K562 (cell line): ENCODE results near the gene MKS1. TPM values are rescaled to one million over a fixed set of nuclear protein-coding genes. Genes with fewer than 3 reads are reported as not detected.

Source experiments
- ESRRA ChIP-seq: fragments of 450-650 bp; IDR thresholded peaks from 2 replicates; pipeline ENCODE4 v1.6.1; 2014; ENCODE audit warnings: low read depth, mild to moderate bottlenecking, moderate library complexity, borderline replicate concordance
- FOXA3 ChIP-seq, 2 experiments: fragments of 450-650 bp in 1 of 2; sonication (generic) in 1 of 2; formaldehyde crosslinking; IDR thresholded peaks in 1 of 2; conservative IDR thresholded peaks in 1 of 2; 2 replicates each; pipeline versions ENCODE4 v1.4.0 to v1.8.0; 2020 to 2022; ENCODE audit warnings: mild to moderate bottlenecking in 2 of 2, missing genetic modification reagents in 1 of 2
- NEUROD1 ChIP-seq: fragments of 150-350 bp; IDR thresholded peaks from 2 replicates; pipeline ENCODE4 v1.6.1; 2014; ENCODE audit warnings: borderline replicate concordance, low read length, low read depth; ENCODE audit not compliant: partially characterized antibody
- NFE2 ChIP-seq: IDR thresholded peaks from 2 replicates; pipeline ENCODE4 v1.6.1; 2014; ENCODE audit warnings: antibody characterized with exemption, low read depth
- NFIC ChIP-seq: fragments of 450-650 bp; IDR thresholded peaks from 2 replicates; pipeline ENCODE4 v1.6.1; 2017; ENCODE audit warnings: mild to moderate bottlenecking, inconsistent platforms
- NONO ChIP-seq, 2 experiments: fragments of 200-400 bp in 1 of 2; fragments of 450-650 bp in 1 of 2; formaldehyde crosslinking in 1 of 2; IDR thresholded peaks; 2 replicates each; pipeline ENCODE4 v1.6.1; 2017; ENCODE audit warnings: low read depth in 2 of 2, mild to moderate bottlenecking in 2 of 2, moderate library complexity in 2 of 2, low read length in 1 of 2
- NR2C2 ChIP-seq, 2 experiments: fragments of 200-800 bp in 1 of 2; sonication (Bioruptor generic) in 1 of 2; sonication (generic) in 1 of 2; formaldehyde crosslinking in 1 of 2; IDR thresholded peaks; 2 replicates each; pipeline versions ENCODE4 v1.6.1 to v1.8.0; 2016 to 2022; ENCODE audit warnings: mild to moderate bottlenecking in 1 of 2, missing compliant biosample characterization in 1 of 2, missing genetic modification characterization in 1 of 2, missing genetic modification reagents in 1 of 2
- PHF21A ChIP-seq: fragments of 450-650 bp; IDR thresholded peaks from 2 replicates; pipeline ENCODE4 v1.6.1; 2017; ENCODE audit warnings: low read depth, borderline replicate concordance
- PRDM10 ChIP-seq: fragments of 450-650 bp; IDR thresholded peaks from 2 replicates; pipeline ENCODE4 v1.6.1; 2018; ENCODE audit not compliant: partially characterized antibody
- SIX5 ChIP-seq, 2 experiments: IDR thresholded peaks; 2 replicates each; pipeline ENCODE4 v1.6.1; 2011; ENCODE audit warnings: low read length in 2 of 2, borderline replicate concordance in 1 of 2, low read depth in 1 of 2, mild to moderate bottlenecking in 1 of 2, moderate library complexity in 1 of 2; ENCODE audit not compliant: insufficient read depth in 1 of 2
- SMARCA4 ChIP-seq: fragments of 450-650 bp; IDR thresholded peaks from 2 replicates; pipeline ENCODE4 v1.6.1; 2016
- TEAD2 ChIP-seq: fragments of 450-650 bp; IDR thresholded peaks from 2 replicates; pipeline ENCODE4 v1.6.1; 2016; ENCODE audit warnings: missing genetic modification characterization, control low read depth, missing compliant biosample characterization
- ZBTB12 ChIP-seq: fragments of 250-450 bp; sonication (Bioruptor Pico); IDR thresholded peaks from 2 replicates; pipeline ENCODE4 v1.4.0; 2020
- ZBTB9 ChIP-seq: fragments of 450-650 bp; formaldehyde crosslinking; IDR thresholded peaks from 2 replicates; pipeline ENCODE4 v1.4.0; 2020; ENCODE audit warnings: mild to moderate bottlenecking, moderate library complexity
- ZNF12 ChIP-seq: sonication (generic); formaldehyde crosslinking; IDR thresholded peaks from 2 replicates; pipeline ENCODE4 v1.4.0; 2020; ENCODE audit warnings: mild to moderate bottlenecking, missing genetic modification reagents
- ZNF23 ChIP-seq: fragments of 250-450 bp; sonication (Bioruptor Pico); IDR thresholded peaks from 2 replicates; pipeline ENCODE4 v1.4.0; 2020; ENCODE audit warnings: mild to moderate bottlenecking
- ZNF354B ChIP-seq: fragments of 250-450 bp; sonication (Bioruptor Pico); IDR thresholded peaks from 2 replicates; pipeline ENCODE4 v1.4.0; 2020
- ZNF398 ChIP-seq: fragments of 250-450 bp; sonication (Bioruptor Pico); IDR thresholded peaks from 2 replicates; pipeline ENCODE4 v1.8.0; 2021; ENCODE audit warnings: moderate library complexity, mild to moderate bottlenecking, inconsistent platforms
- ZNF644 ChIP-seq: fragments of 200-800 bp; sonication (Bioruptor generic); IDR thresholded peaks from 2 replicates; pipeline ENCODE4 v1.6.1; 2016; ENCODE audit warnings: low read depth, missing genetic modification characterization, missing compliant biosample characterization
- polyA plus RNA-seq, 8 experiments: library from polyadenylated mRNA; depleted of rRNA in 4 of 8; stranded (reverse) in 5 of 8; unstranded in 3 of 8; fragments of >200 nt; fragmentation: Nextera tagmentation in 2 of 8; fragmentation: Illumina TruSeq in 1 of 8; extraction: Ambion mirVana in 2 of 8; extraction: Trizol in 1 of 8; gene quantifications; 2 replicates each; pipeline versions ENCODE4 v1.2.1 to v1.2.3, GENCODE V29; 2011 to 2014; ENCODE audit warnings: inconsistent platforms in 1 of 8, missing spikeins in 1 of 8
- total RNA-seq, 7 experiments: library from RNA; depleted of rRNA in 6 of 7; stranded (reverse); fragments of >200 nt in 6 of 7; fragmentation: Illumina TruSeq in 2 of 7; extraction: Trizol in 2 of 7; gene quantifications; 2 replicates each; pipeline versions ENCODE4 v1.2.1 to v1.2.3, GENCODE V29; 2011 to 2021; ENCODE audit warnings: low replicate concordance in 1 of 7

The MKS1 gene
- total and polyA plus RNA-seq, 9 of the 15 experiments (the other 6 are each of a cell fraction or from before 2014, with no cell fraction given): 16.3 to 31.0 (median 25.9) TPM

- TF ChIP-seq NR2C2 (CRISPR knock-in tag; IDR thresholded peaks at IDR 0.05): no peak
- TF ChIP-seq NR2C2 (tag; IDR thresholded peaks at IDR 0.05): no peak
- TF ChIP-seq ZNF398 (CRISPR knock-in tag): no peak
- no peak for TF ChIP-seq NFIC
- no peak for TF ChIP-seq NFE2
- no peak for TF ChIP-seq ESRRA
- no peak for TF ChIP-seq ZNF23 (CRISPR knock-in tag)
- no peak for TF ChIP-seq NONO (IDR thresholded peaks at IDR 0.05; ENCODE audit: low read depth in 2 of 2, low read length in 1 of 2)
- TF ChIP-seq ZNF12 (CRISPR knock-in tag): no peak
- TF ChIP-seq FOXA3 (CRISPR knock-in tag; conservative IDR thresholded peaks at IDR 0.05 in 1 of 2, IDR thresholded peaks at IDR 0.05 in 1 of 2): no peak
- no peak for TF ChIP-seq TEAD2
- peak; percentile 38 for TF ChIP-seq NEUROD1
- TF ChIP-seq ZNF644 (tag): peak; percentile 80
- TF ChIP-seq SIX5 (IDR thresholded peaks at IDR 0.05; ENCODE audit: borderline replicate concordance in 1 of 2, insufficient read depth in 1 of 2, low read depth in 1 of 2, low read length in 2 of 2): no peak
- TF ChIP-seq PHF21A: no peak
- TF ChIP-seq ZBTB12 (CRISPR knock-in tag): no peak
- TF ChIP-seq ZBTB9 (CRISPR knock-in tag): peak; percentile 88; the same call in 1 of the 2 replicates
- no peak for TF ChIP-seq PRDM10
- no peak for TF ChIP-seq ZNF354B (CRISPR knock-in tag)
- peak; percentile 41; the same call in 1 of the 2 replicates for TF ChIP-seq SMARCA4
Observed at GRCh38 chr17:58184986-58185761, 33.9 kb downstream of the MKS1 start (continued).
